KG1 (cell line): ENCODE results near the gene ADCY1.
"Not testable (repeated sequence)": the region's sequence is repeated elsewhere in the genome, so short reads cannot be mapped to it uniquely, and the experiment has no call there.

Source experiments
- DNase-seq: peaks from one replicate; lab custom pipeline; 2025; lab: John Stamatoyannopoulos, UW

The ADCY1 gene

GRCh38 chr7:45712872-45713668, 138.9 kb downstream of the ADCY1 start:
- DNase-seq: no peak

DNA sequence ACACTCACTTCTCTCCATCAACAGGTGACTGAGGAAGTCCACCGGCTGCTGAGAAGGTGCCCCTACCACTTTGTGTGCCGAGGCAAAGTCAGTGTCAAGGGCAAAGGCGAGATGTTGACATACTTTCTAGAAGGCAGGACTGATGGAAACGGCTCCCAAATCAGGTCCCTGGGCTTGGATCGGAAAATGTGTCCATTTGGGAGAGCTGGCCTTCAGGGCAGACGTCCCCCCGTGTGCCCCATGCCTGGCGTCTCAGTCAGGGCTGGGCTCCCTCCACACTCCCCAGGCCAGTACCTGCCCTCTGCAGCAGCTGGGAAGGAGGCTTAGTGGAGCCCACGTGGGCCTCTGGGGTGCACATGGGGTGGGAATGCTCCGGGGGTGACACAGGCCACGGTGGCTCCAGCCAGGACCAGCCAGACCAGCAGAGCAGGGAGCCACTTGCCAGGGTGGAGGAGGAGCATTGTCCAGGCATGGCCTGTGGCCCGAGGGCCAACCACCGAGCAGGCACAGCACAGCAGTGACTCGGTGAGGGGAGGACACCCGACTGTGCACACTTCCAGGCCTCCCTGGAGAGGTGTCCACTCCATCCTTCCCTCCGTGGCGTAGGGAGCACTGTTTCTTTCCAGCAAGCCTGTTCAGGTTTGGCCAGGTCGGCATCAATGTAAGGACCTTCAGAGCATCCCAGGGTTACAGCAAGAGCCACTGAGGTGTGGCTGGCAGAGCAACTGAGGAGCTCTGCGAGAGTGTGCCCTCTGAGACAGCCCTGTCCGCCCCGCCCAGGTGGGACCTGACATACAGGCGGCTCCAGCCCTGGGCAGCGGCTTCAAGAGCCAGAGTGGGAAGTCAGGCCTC, 139.7 kb downstream of the ADCY1 start:
- DNase-seq: no peak

DNA sequence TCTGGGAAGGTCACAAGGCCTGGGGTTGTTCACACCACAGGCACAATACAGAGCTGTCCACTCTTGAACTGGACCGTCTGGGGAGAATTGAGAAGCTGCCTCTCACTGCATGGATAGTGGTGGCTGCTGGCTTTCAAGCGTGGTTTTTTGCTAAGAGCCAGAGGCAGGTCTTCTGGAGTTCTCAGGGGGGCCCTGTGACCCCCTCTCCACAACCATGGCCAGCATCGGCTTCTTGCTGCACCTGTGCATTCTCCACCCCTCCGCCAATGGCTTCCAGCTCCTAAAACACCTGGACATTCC, 140.3 kb downstream of the ADCY1 start:
- no peak for DNase-seq

DNA sequence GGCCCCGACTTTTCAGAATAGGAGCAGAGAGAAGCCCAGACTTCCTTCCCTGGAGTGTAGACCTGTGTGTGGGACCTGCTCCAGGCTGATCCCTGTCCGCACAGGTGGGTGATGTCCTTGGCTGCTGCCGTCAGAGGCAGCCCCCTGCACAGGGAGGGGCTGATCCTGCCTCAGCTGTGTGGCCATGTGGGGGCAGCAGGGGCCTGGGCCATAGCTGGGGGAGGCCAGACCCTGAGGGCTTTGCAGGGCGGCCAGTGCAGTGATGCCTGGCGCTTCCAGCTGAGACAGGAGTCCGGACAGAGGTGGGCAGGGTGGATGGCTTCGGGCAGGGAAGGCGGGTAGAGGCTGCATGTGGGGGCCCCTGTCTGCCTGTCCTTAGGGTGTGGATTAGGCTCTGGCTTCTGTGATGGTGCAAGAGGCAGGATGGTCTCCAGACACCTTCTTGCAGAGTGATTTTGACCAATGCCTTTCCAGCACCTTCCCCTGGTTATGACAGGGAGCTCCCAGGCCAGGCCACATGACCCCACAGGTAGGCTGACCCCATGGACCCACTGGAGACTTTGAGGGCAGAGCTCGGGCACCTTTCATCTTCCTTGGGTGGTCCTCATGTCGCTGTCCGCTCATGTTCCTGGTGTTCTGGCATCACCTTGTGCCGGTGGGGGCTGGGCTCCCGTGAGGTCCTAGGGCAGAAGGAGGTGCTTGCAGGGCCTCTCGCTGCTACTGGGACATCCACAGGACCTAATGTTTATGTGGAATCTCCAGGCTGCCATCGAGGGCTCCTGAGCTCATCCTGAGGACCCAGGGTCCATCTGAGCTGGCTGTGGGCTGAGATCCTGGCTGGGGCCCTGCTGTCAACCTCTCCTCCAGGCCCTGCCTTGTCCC, 141.5 kb downstream of the ADCY1 start:
- DNase-seq: no peak

DNA sequence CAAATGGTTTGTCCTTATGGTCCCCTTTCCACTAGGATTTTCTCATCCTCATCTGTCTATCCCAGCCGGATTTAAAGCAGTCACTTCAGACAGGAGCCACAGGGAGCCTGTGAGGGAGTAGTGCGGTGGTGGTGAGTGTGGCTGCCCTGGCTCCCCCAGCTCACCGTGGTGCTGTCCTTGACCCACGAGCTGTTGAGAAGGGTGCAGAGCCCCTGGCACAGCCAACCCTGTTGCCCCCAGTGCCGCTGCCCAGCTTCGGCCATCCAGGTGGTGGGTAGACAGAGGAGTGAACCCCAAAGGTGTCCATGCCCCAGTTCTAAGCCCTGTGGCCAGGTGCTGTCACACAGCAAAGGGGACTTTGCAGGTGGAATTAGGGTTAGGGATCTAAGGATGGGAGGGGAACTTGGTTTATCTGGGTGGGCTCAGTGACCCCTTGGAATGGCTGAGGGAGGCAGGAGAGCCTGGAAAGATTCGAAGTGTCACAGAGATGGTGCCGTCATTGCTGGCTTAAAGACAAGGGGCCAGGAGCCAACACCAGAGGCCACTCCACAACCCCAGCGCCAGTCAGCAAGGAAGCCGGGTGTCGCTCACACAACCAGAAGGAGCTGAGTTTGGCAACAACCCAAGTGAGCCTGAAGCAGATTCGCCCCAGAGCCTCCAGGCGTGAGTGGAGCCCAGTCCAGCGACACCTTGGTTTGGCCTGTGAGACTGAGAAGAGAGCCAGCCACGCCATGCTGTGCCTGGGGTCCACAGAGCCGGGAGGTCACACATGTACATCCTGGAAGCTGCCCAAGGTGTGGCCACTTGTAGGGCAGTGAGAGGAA, 142.4 kb downstream of the ADCY1 start:
- DNase-seq: no peak

GRCh38 chr7:45717537-45718235, 143.5 kb downstream of the ADCY1 start:
- no peak for DNase-seq

DNA sequence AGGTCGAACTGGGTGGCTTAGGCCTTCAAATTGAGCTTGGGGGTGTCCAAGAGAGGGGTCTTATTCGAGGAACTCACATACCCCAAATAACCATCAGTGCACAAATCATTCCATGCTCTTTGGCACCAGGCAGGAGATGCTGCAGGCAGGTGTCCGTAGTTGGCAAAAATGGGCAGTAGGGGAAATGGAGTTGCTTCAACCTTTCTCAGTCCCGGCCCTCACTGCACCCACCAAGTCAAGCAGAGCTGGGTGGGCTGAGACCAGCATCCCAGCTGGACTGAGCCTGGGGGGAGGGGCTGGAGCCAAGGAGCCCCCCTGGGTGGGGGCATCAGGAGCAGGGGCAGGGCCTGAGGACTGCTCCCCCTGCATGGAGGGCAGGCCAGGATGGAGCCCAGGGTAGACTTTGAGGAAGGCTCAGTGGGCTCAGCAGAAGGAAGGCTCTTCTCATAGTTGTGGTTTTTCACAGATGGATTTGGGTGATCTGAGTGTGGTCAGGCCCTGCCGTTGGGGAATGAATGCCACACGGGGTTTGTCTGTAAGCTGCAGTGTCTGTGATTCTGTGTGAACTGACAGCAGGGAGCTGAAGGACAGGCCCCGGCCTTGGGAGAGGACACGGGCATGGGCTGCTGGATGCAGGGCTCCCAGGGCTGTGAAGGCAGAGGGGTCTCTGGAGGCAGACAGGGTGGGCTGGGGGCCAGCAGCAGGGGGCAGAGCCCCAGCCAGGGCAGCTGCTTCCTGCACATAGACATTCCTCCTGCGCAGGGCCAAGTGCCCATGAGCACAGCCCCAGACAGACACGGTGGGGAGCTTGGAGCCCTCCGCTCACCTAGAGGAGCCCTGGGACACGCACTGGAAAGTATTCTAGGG, 144.5 kb downstream of the ADCY1 start:
- no peak for DNase-seq

DNA sequence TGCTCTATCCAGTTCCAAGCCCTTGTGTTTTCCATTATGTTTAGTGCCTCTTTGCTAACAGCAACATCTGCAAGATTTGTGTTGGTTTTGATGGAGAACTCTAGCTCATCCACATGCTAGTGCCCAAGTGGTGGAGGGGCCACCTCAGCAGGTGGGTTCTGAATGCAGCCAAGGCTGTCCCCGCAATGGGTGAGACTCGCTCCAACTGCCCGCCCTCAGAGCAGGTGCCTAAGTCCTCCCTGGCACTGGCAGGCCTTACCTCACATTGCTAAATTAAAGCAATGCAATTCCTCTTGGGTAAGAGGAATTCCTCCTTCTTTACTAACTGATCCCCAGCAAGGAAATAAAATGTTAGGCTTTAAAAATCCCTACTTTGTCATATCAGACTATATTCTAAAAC, 146.8 kb downstream of the ADCY1 start:
- no peak for DNase-seq

- no peak for DNase-seq
These were observed 147.8 kb downstream of the ADCY1 start for GRCh38 chr7:45721686-45722598.

GRCh38 chr7:45725231-45725630, 151.1 kb downstream of the ADCY1 start:
- not testable (repeated sequence) for DNase-seq

DNA sequence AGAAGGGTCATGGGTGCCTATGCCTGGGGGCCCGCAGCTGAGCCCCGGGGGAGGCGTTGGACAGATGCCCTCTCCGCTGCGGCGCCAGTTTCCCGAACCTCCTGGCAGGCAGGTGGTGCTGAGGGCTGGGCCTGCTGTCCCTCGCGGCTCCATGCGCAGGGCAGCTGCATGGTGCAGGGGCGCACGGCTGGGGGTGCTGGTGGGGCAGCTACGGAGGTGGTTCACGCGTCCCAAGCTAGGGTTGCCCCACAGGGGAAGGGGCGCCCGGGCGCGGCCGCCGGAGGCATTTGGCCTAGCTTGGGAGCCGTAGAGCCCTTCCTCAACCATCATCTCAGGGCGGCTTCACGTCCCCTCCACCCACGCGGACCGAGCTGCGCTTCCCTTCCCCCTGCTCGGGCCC, 152.7 kb downstream of the ADCY1 start:
- no peak for DNase-seq

GRCh38 chr7:45731692-45732443, 157.7 kb downstream of the ADCY1 start:
- DNase-seq: not testable (repeated sequence)

GRCh38 chr7:45738920-45739319, 164.8 kb downstream of the ADCY1 start:
- not testable (repeated sequence) for DNase-seq

GRCh38 chr7:45740573-45740972, 166.4 kb downstream of the ADCY1 start:
- DNase-seq: not testable (repeated sequence)

DNA sequence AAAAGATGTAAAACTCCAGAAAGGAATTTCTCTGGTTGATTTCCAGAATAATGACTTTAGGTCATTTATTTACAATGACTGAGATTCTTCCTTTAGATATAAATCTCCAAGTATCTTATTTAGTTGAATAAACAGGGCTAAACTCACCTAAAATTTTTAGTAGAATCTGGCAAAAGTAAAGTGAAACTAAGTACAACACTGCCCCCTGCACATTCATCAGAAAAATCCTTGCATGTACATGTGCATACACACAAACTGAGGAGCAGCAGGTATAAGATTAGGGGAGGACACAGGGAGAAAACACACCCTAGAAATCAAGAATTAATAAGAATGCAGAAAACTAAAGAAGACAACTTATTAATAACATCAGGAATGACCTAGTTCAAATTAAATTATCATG, 174.8 kb downstream of the ADCY1 start:
- DNase-seq: not testable (repeated sequence)

DNA sequence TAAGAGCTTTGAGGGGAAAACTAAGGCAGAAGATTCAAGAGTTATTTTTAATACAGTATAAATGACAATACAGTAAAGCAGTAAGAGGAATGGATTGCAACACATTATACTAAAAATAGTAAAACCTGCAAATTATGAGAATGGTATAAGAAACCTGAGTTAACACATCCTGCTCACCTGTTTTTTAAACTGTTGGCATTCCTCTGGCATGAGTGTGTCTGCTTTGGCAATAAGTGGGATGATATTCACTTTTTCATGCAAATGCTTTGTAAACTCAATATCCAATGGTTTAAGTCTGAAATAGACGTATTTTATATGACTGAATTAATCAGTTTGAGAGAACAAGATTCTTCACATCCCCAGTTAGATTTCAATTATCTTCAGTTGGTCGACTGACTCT, 177.2 kb downstream of the ADCY1 start:
- DNase-seq: not testable (repeated sequence)

- DNase-seq: not testable (repeated sequence)
These were observed 182.2 kb downstream of the ADCY1 start for GRCh38 chr7:45756333-45756732.

GRCh38 chr7:45756757-45757156, 182.6 kb downstream of the ADCY1 start:
- not testable (repeated sequence) for DNase-seq
